H9 (cell line): ENCODE results near the gene APOBEC3A. TPM values are rescaled to one million over a fixed set of nuclear protein-coding genes. Genes with fewer than 3 reads are reported as not detected.

Source experiments
- DNase-seq: peaks from one replicate; pipeline ENCODE4 v3.0.0-alpha.2; 2017
- H2AFZ ChIP-seq: one replicate; pipeline ENCODE4 v1.6.1; 2013; ENCODE audit warnings: mild to moderate bottlenecking, low read length, control low read depth, moderate library complexity
- H2AK5ac ChIP-seq: 2 replicates; pipeline ENCODE4 v1.6.1; 2013; ENCODE audit warnings: low read length, control low read depth, mixed read lengths; ENCODE audit not compliant: insufficient read length
- H2BK120ac ChIP-seq: one replicate; pipeline ENCODE4 v1.6.1; 2013; ENCODE audit warnings: low read depth, mild to moderate bottlenecking, low read length, control low read depth, inconsistent platforms; ENCODE audit not compliant: poor library complexity, severe bottlenecking
- H2BK12ac ChIP-seq: 2 replicates; pipeline ENCODE4 v1.6.1; 2013; ENCODE audit warnings: low read length, control low read depth, mixed read lengths, low read depth; ENCODE audit not compliant: insufficient read length
- H2BK15ac ChIP-seq: 2 replicates; pipeline ENCODE4 v1.6.1; 2013; ENCODE audit warnings: low read depth, low read length, control low read depth
- H2BK20ac ChIP-seq: one replicate; pipeline ENCODE4 v1.6.1; 2013; ENCODE audit warnings: low read depth, mild to moderate bottlenecking, low read length, control low read depth, inconsistent platforms; ENCODE audit not compliant: poor library complexity, severe bottlenecking
- H2BK5ac ChIP-seq: 2 replicates; pipeline ENCODE4 v1.6.1; 2013; ENCODE audit warnings: low read length, control low read depth, mixed read lengths; ENCODE audit not compliant: insufficient read length
- H3K14ac ChIP-seq: 2 replicates; pipeline ENCODE4 v1.6.1; 2013; ENCODE audit warnings: low read length, control low read depth; ENCODE audit not compliant: insufficient read depth
- H3K18ac ChIP-seq: 2 replicates; pipeline ENCODE4 v1.6.1; 2013; ENCODE audit warnings: low read depth, mild to moderate bottlenecking, mixed read lengths, low read length, control low read depth; ENCODE audit not compliant: insufficient read length
- H3K23ac ChIP-seq: 2 replicates; pipeline ENCODE4 v1.6.1; 2013; ENCODE audit warnings: low read length, control low read depth, mixed read lengths, low read depth; ENCODE audit not compliant: insufficient read length
- H3K23me2 ChIP-seq: 2 replicates; pipeline ENCODE4 v1.6.1; 2013; ENCODE audit warnings: low read depth, mild to moderate bottlenecking, mixed read lengths, low read length, control low read depth; ENCODE audit not compliant: insufficient read length, poor library complexity, severe bottlenecking
- H3K27ac ChIP-seq: 2 replicates; pipeline ENCODE4 v1.5.1; 2013; ENCODE audit warnings: low read length, control low read depth, mixed read lengths, low read depth; ENCODE audit not compliant: insufficient read length
- H3K27me3 ChIP-seq: 2 replicates; pipeline ENCODE4 v1.6.1; 2013; ENCODE audit warnings: low read length, control low read depth, inconsistent platforms; ENCODE audit not compliant: insufficient read depth
- H3K4ac ChIP-seq: 2 replicates; pipeline ENCODE4 v1.6.1; 2013; ENCODE audit warnings: low read depth, mild to moderate bottlenecking, control low read depth, inconsistent platforms, low read length, moderate library complexity
- H3K4me1 ChIP-seq: 2 replicates; pipeline ENCODE4 v1.6.1; 2013; ENCODE audit warnings: low read length, control low read depth, inconsistent platforms; ENCODE audit not compliant: insufficient read depth
- H3K4me2 ChIP-seq: 2 replicates; pipeline ENCODE4 v1.6.1; 2013; ENCODE audit warnings: low read length, control low read depth, mixed read lengths; ENCODE audit not compliant: insufficient read length, insufficient read depth
- H3K56ac ChIP-seq: 2 replicates; pipeline ENCODE4 v1.6.1; 2013; ENCODE audit warnings: low read depth, mild to moderate bottlenecking, mixed read lengths, low read length, control low read depth; ENCODE audit not compliant: insufficient read length
- H3K79me1 ChIP-seq: 2 replicates; pipeline ENCODE4 v1.6.1; 2013; ENCODE audit warnings: low read depth, mild to moderate bottlenecking, moderate library complexity, low read length, control low read depth, inconsistent platforms; ENCODE audit not compliant: insufficient read depth, poor library complexity, severe bottlenecking
- H3K79me2 ChIP-seq: 2 replicates; pipeline ENCODE4 v1.6.1; 2013; ENCODE audit warnings: low read length, control low read depth, inconsistent platforms; ENCODE audit not compliant: insufficient read depth
- H3K9ac ChIP-seq: 2 replicates; pipeline ENCODE4 v1.6.1; 2013; ENCODE audit warnings: low read length, control low read depth, mixed read lengths; ENCODE audit not compliant: insufficient read length; ENCODE audit errors: extremely low read depth
- H3K9me3 ChIP-seq: one replicate; pipeline ENCODE4 v1.6.1; 2013; ENCODE audit warnings: low read depth, low read length, inconsistent platforms; ENCODE audit not compliant: control insufficient read depth
- H3T11ph ChIP-seq: one replicate; pipeline ENCODE4 v1.6.1; 2013; ENCODE audit warnings: mild to moderate bottlenecking, low read length, control low read depth, inconsistent platforms
- H4K20me1 ChIP-seq: one replicate; pipeline ENCODE4 v1.6.1; 2013; ENCODE audit not compliant: control insufficient read depth, insufficient read length, insufficient read depth
- H4K5ac ChIP-seq: 2 replicates; pipeline ENCODE4 v1.6.1; 2013; ENCODE audit warnings: low read depth, mild to moderate bottlenecking, mixed read lengths, low read length, control low read depth; ENCODE audit not compliant: insufficient read length
- H4K8ac ChIP-seq: replicated peaks from 2 replicates; pipeline ENCODE4 v1.6.1; 2013; ENCODE audit warnings: low read length, control low read depth, mixed read lengths, low read depth; ENCODE audit not compliant: insufficient read length
- H4K91ac ChIP-seq: 2 replicates; pipeline ENCODE4 v1.6.1; 2013; ENCODE audit warnings: low read depth, mild to moderate bottlenecking, moderate library complexity, mixed read lengths, low read length, control low read depth; ENCODE audit not compliant: insufficient read length
- H3K27ac Mint-ChIP-seq, 3 experiments: 2 replicates in 2 of 3; 3 replicates in 1 of 3; pipeline ENCODE4 v1.8.0; 2020 to 2021; ENCODE audit warnings: mixed read lengths in 3 of 3, mild to moderate bottlenecking in 1 of 3, moderate library complexity in 1 of 3
- H3K27me3 Mint-ChIP-seq: 2 replicates; pipeline ENCODE4 v1.8.0; 2021; ENCODE audit warnings: low read depth, mild to moderate bottlenecking, moderate library complexity, mixed read lengths
- H3K36me3 Mint-ChIP-seq, 3 experiments: 2 replicates in 2 of 3; 3 replicates in 1 of 3; pipeline ENCODE4 v1.8.0; 2020 to 2021; ENCODE audit warnings: low read depth in 3 of 3, mixed read lengths in 3 of 3; ENCODE audit not compliant: insufficient read depth in 1 of 3
- H3K4me1 Mint-ChIP-seq, 2 experiments: 2 replicates each; pipeline ENCODE4 v1.8.0; 2020; ENCODE audit warnings: mixed read lengths in 2 of 2
- H3K4me3 Mint-ChIP-seq, 2 experiments: 2 replicates in 1 of 2; 3 replicates in 1 of 2; pipeline ENCODE4 v1.8.0; 2020 to 2021; ENCODE audit warnings: mild to moderate bottlenecking in 2 of 2, mixed read lengths in 2 of 2, moderate library complexity in 1 of 2
- H3K9me3 Mint-ChIP-seq, 2 experiments: 2 replicates in 1 of 2; 3 replicates in 1 of 2; pipeline ENCODE4 v1.8.0; 2020; ENCODE audit warnings: mild to moderate bottlenecking in 2 of 2, mixed read lengths in 2 of 2, moderate library complexity in 1 of 2
- CTCF ChIP-seq: fragments of 200-600 bp; sonication (generic); conservative IDR thresholded peaks from 3 replicates; pipeline ENCODE4 v1.8.0; 2021; ENCODE audit warnings: antibody characterized with exemption, mild to moderate bottlenecking
- WGBS: extraction: QIAGEN DNeasy Blood & Tissue Kit; methylation state at CpG from one replicate; pipeline ENCODE4 v1.1.7; 2013; ENCODE audit warnings: missing lambda C conversion rate, low lambda C conversion rate, mixed read lengths; ENCODE audit not compliant: insufficient read length; ENCODE audit errors: extremely low coverage; 5-methylcytosine and 5-hydroxymethylcytosine counted together
- total RNA-seq: library from RNA; stranded (reverse); gene quantifications from 2 replicates; pipeline ENCODE4 v1.2.1, GENCODE V29; 2021

APOBEC3A gene
- total RNA-seq, 1 experiment from 2014 or later = not detected

GRCh38 chr22:38947321-38948140, 9.9 kb upstream of the APOBEC3A start:
- Histone ChIP-seq H2BK12ac (no peak overlapping the region), H4K8ac (no peak overlapping the region), H3K79me1 (no peaks in the 10 kb centered on the region), H3K9ac (no peak overlapping the region), H2BK120ac (no peak overlapping the region), H2BK15ac (no peak overlapping the region), H3K27me3 (no peaks in the 10 kb centered on the region), H3K18ac (no peak overlapping the region), H3K27ac (no peak overlapping the region), H3K4ac (no peak overlapping the region), H2BK5ac (no peak overlapping the region), H3K4me1 (no peaks in the 10 kb centered on the region), H3K23me2 (no peaks in the 10 kb centered on the region), H4K20me1 (no peaks in the 10 kb centered on the region), H3K4me2 (no peak overlapping the region), H3K23ac (no peak overlapping the region), H3K56ac (no peak overlapping the region), H3K14ac (no peak overlapping the region), H2BK20ac (no peak overlapping the region), H2AFZ (no peak overlapping the region), H4K5ac (no peak overlapping the region), H2AK5ac (no peak overlapping the region), H3K79me2 (no peaks in the 10 kb centered on the region), H3T11ph (no peak overlapping the region), H4K91ac (no peak overlapping the region), H3K9me3 (no peaks in the 10 kb centered on the region)
- peaks cover 20 to 29% of the 10 kb centered on the region in 2 experiments for H3K4me1 Mint-ChIP-seq
- peaks cover 38% of the 10 kb centered on the region for H3K27me3 Mint-ChIP-seq
- peak overlapping the region in 1 of 3 experiments; percentile 13; a peak in 1 of 7 replicates for H3K27ac Mint-ChIP-seq
- no peak overlapping the region for H3K4me3 Mint-ChIP-seq
- no CpG with 5 or more reads among the region's 14 CpGs for WGBS
- no peak for TF ChIP-seq CTCF
- DNase-seq = no peak
- H3K36me3 Mint-ChIP-seq = no peaks in the 10 kb centered on the region
- H3K9me3 Mint-ChIP-seq = no peaks in the 10 kb centered on the region; a peak in 1 of 5 replicates
